Ectodermal cell (in vitro differentiated cells): ENCODE measurements around the gene MMP17.

Experiments used
- H3K27ac ChIP-seq: 2 replicates; pipeline ENCODE4 v1.7.0; 2013; ENCODE audit warnings: mild to moderate bottlenecking, low read depth, low read length; ENCODE audit not compliant: insufficient read depth, poor library complexity, severe bottlenecking
- H3K27me3 ChIP-seq: 2 replicates; pipeline ENCODE4 v1.7.0; 2013; ENCODE audit warnings: mild to moderate bottlenecking, low read length; ENCODE audit not compliant: insufficient read depth, control insufficient read depth, poor library complexity, severe bottlenecking
- H3K36me3 ChIP-seq: one replicate; pipeline ENCODE4 v1.7.0; 2013; ENCODE audit warnings: low read length; ENCODE audit not compliant: control insufficient read depth, insufficient read depth
- H3K4me1 ChIP-seq: one replicate; pipeline ENCODE4 v1.7.0; 2013; ENCODE audit warnings: low read length; ENCODE audit not compliant: control insufficient read depth, insufficient read depth
- H3K4me3 ChIP-seq: 2 replicates; pipeline ENCODE4 v1.7.0; 2013; ENCODE audit warnings: low read depth, low read length, control low read depth; ENCODE audit not compliant: insufficient read depth
- H3K9me3 ChIP-seq: 2 replicates; pipeline ENCODE4 v1.7.0; 2013; ENCODE audit warnings: mild to moderate bottlenecking, low read length, moderate library complexity; ENCODE audit not compliant: control insufficient read depth
- WGBS, 2 experiments: methylation state at CpG; one replicate each; pipeline ENCODE4 v1.1.7; 2013; ENCODE audit warnings: missing lambda C conversion rate in 2 of 2; 5-methylcytosine and 5-hydroxymethylcytosine counted together

The MMP17 gene

GRCh38 chr12:131789638-131790037 is 38.6 kb upstream of the MMP17 start:
- Histone ChIP-seq H3K36me3 (peaks cover 5% of the 10 kb centered on the region), H3K4me3 (no peak overlapping the region), H3K27me3 (no peaks in the 10 kb centered on the region), H3K9me3 (no peaks in the 10 kb centered on the region), H3K4me1 (peaks cover 2% of the 10 kb centered on the region), H3K27ac (no peak overlapping the region)
- 92 to 94% methylated on average over 12 of the region's 12 CpGs for WGBS, 2 experiments

DNA sequence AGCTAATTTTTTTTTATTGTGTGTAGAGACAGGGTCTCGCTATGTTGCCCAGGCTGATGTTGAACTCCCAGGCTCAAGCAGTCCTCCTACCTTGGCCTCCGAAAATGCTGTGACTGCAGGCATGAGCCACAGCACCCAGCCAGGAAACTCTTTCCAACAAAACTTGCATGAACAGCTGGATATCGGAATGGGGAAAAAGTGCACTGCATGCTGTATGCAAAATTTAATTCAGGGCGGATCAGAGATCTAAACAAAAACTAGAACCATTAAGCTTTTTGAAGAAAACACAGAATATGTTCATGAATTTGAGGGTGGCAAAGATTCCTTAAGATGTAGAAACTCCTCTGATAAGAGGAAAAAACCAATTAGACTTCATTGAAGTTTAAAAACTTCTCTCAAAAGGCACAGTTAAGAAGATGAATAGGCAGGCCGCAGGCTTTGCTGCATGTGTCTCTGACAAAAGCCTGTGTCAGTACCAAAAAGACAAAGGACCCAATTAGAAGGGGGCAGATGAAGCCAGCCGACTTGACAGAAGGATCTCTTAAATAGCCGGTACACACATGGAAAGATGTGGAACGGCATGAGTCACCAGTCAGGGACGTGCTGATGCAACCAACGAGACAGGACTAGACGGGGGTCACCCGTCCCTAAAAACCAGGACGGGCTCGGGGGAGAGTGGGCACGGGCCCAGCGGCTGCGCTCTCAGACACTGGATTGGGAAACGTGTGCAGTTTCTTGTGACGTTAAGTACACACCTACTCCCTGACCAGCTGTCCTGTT is 34.8 kb upstream of the MMP17 start:
- Histone ChIP-seq H3K9me3 (no peaks in the 10 kb centered on the region), H3K27me3 (no peaks in the 10 kb centered on the region), H3K4me3 (no peak overlapping the region), H3K27ac (no peak overlapping the region), H3K36me3 (peaks cover 5% of the 10 kb centered on the region), H3K4me1 (peaks cover 8% of the 10 kb centered on the region)
- WGBS, 2 experiments: 79 to 83% methylated on average over 19 of the region's 19 CpGs

DNA sequence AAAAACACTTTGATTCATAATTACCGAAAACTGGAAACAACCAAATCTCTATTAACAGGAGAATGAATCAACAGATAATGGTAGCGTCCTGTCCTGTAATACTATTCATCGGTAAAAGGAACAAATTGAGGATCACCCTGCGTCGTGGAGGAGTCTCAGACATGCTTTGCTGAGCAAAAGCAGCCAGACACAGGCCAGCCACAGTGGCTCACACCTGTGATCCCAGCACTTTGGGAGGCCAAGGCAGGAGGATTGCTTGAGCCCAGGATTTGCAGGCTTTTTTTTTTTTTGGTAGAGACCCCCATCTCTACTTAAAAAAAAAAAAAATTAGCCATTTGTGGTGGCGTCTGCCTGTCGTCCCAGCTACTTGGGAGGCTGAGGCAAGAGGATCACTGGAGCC is 34.1 kb upstream of the MMP17 start:
- Histone ChIP-seq H3K27me3 (no peaks in the 10 kb centered on the region), H3K4me3 (no peak overlapping the region), H3K36me3 (peaks cover 5% of the 10 kb centered on the region), H3K4me1 (peaks cover 8% of the 10 kb centered on the region), H3K27ac (no peak overlapping the region), H3K9me3 (no peaks in the 10 kb centered on the region)
- WGBS, 2 experiments: 94 to 98% methylated on average over 7 of the region's 7 CpGs

GRCh38 chr12:131794573-131794972 is 33.6 kb upstream of the MMP17 start:
- H3K36me3 ChIP-seq: peaks cover 5% of the 10 kb centered on the region
- peaks cover 8% of the 10 kb centered on the region for H3K4me1 ChIP-seq

DNA sequence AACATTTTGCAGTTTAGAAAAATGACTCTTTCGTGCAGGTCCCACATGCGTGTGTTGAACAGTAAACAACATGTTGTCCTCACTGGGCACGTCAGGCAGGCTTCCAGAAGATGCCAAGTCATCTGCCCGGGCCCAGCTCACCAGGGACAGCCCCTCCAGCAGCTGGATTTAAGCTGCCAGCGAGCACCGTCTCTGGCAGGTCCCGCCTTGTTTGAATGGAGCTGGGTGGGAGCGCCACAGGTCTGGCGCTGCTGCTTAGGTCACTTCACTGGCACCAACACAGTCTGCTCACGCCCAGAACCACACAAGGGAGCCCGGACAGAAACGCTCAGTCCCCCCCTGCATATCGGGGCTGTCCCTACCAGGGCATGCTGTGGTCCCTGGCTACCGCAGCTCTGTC is 33.1 kb upstream of the MMP17 start:
- WGBS, 2 experiments: 88% methylated on average over 14 of the region's 14 CpGs
- Histone ChIP-seq H3K4me3 (no peak overlapping the region), H3K9me3 (no peaks in the 10 kb centered on the region), H3K27ac (no peak overlapping the region), H3K4me1 (peaks cover 8% of the 10 kb centered on the region), H3K36me3 (peaks cover 5% of the 10 kb centered on the region), H3K27me3 (no peaks in the 10 kb centered on the region)

More at GRCh38 chr12:131794573-131794972, 33.6 kb upstream of the MMP17 start:
- 92 to 95% methylated on average over 10 of the region's 10 CpGs for WGBS, 2 experiments
- Histone ChIP-seq H3K4me3 (no peak overlapping the region), H3K27ac (no peak overlapping the region), H3K27me3 (no peaks in the 10 kb centered on the region), H3K9me3 (no peaks in the 10 kb centered on the region)

GRCh38 chr12:131795690-131796410 is 32.3 kb upstream of the MMP17 start:
- Histone ChIP-seq H3K4me1 (peaks cover 8% of the 10 kb centered on the region), H3K27me3 (no peaks in the 10 kb centered on the region), H3K27ac (no peak overlapping the region), H3K36me3 (peaks cover 5% of the 10 kb centered on the region), H3K4me3 (no peak overlapping the region), H3K9me3 (no peaks in the 10 kb centered on the region)
- 71 to 74% methylated on average over 12 to 13 of the region's 15 CpGs for WGBS, 2 experiments

DNA sequence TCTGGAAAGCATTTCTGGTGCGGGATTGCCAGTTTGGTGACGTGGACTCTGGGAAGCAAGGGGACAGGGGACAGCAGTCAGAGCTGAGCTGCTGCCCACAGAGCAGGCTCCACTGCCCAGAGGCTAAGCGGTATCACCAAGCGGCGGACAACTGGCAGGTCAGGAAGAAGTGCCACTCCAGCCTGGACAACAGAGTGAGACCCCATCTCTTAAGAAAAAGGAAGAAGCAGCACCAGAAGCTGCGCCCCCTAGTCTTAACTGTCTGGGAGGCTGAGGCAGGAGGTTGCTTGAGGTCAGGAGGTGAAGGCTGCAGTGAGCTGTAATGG is 31.8 kb upstream of the MMP17 start:
- H3K9me3 ChIP-seq: no peaks in the 10 kb centered on the region
- H3K36me3 ChIP-seq: peaks cover 5% of the 10 kb centered on the region
- H3K4me1 ChIP-seq: peaks cover 8% of the 10 kb centered on the region
- no peak overlapping the region for H3K4me3 ChIP-seq
- 95% methylated on average over 6 of the region's 6 CpGs for WGBS, 2 experiments
- no peaks in the 10 kb centered on the region for H3K27me3 ChIP-seq
- H3K27ac ChIP-seq: no peak overlapping the region

DNA sequence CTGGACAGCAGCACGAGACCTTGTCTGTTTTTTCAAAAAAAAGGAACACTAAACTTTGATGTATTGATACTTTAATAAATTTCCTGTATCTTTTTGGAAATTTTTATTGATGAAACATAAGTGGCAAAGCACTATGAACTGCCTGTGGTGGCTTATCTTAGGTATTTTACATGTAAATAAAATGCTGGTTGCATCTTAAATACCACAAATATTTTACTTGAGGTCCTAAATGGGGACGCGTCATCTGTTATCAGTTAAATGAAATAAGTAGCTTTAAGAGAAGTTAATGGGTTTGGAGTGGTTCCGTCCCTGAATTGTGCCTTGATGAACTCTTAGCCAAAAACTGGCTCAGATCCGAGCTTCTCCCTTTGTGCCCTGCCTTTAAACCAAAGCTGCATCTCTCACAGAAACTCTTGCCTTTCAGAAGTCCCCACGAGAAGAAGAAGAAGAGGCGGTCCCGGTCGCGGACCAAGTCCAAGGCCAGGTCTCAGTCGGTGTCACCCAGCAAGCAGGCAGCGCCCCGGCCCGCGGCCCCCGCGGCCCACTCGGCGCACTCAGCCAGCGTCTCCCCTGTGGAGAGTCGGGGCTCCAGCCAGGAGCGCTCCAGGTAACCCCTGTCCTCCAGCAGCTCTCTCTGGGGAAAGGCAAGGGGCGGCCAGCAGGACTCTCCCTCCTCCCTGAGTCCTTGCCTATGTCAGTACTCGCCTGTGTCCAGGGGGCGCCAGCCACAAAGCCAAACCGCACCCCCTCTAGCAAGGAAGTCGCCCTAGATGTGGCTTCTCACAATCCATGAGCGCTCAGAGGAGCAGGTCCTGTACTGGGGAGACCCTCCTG is 31.2 kb upstream of the MMP17 start:
- H3K36me3 ChIP-seq: peaks cover 1% of the 10 kb centered on the region
- 92% methylated on average over 28 of the region's 28 CpGs for WGBS, 2 experiments

DNA sequence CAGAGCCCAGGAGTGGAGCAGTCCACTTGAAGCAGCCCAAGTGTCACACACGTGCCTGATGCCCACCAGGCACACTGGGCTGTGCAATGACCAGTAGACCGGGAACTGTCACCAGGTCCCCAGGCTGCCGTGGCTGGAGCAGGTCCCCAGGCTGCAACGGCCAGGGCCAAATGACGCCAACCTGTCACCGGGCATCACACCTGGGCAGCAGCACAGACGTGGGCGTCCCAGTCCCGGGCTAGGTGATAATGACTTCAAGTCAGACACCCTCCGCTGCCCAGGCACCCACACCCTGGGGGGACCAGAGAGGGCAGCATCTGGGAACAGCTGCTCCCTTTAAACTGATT is 30.6 kb upstream of the MMP17 start:
- no peaks in the 10 kb centered on the region for H3K27me3 ChIP-seq
- no peaks in the 10 kb centered on the region for H3K36me3 ChIP-seq
- no peak overlapping the region for H3K4me3 ChIP-seq
- no peak overlapping the region for H3K27ac ChIP-seq
- H3K4me1 ChIP-seq: peaks cover 8% of the 10 kb centered on the region
- WGBS, 2 experiments: 95 to 96% methylated on average over 10 of the region's 10 CpGs
- no peaks in the 10 kb centered on the region for H3K9me3 ChIP-seq

More for the DNA sequence above, 31.2 kb upstream of the MMP17 start:
- no peaks in the 10 kb centered on the region for H3K9me3 ChIP-seq
- peaks cover 8% of the 10 kb centered on the region for H3K4me1 ChIP-seq
- no peak overlapping the region for H3K4me3 ChIP-seq
- no peaks in the 10 kb centered on the region for H3K27me3 ChIP-seq
- H3K27ac ChIP-seq: no peak overlapping the region

DNA sequence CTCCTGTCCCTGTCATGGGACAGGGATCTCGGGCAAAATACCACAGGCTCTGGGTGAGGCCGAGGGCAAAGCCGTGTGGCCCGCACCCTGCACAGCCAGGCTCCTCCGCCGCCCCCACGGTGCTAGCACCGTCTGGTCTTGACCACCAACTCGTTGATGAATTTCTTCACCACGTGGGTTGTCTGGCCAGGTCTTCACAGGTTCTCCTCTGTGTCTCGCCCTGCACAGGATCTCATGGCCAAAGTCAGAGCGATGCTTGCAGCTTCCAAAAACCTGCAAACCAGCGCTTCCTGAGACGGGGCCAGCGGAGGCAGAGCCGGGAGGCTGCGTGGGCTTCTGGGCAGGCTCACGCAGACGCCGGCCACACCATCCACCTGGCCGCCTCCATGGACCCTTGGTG is 29.0 kb upstream of the MMP17 start:
- Histone ChIP-seq H3K27me3 (no peaks in the 10 kb centered on the region), H3K36me3 (no peaks in the 10 kb centered on the region), H3K4me1 (peaks cover 5% of the 10 kb centered on the region), H3K9me3 (no peaks in the 10 kb centered on the region), H3K27ac (no peak overlapping the region), H3K4me3 (no peak overlapping the region)
- WGBS, 2 experiments: 95% methylated on average over 21 of the region's 21 CpGs
